HG02623 (cell line): ENCODE results near the gene CANX.

Source experiments
- ATAC-seq: cut with Tn5 transposase; IDR thresholded peaks from one replicate; pipeline ENCODE4 v1.9.1; 2021; ENCODE audit warnings: moderate library complexity; ENCODE audit not compliant: unreplicated experiment

Gene CANX

DNA sequence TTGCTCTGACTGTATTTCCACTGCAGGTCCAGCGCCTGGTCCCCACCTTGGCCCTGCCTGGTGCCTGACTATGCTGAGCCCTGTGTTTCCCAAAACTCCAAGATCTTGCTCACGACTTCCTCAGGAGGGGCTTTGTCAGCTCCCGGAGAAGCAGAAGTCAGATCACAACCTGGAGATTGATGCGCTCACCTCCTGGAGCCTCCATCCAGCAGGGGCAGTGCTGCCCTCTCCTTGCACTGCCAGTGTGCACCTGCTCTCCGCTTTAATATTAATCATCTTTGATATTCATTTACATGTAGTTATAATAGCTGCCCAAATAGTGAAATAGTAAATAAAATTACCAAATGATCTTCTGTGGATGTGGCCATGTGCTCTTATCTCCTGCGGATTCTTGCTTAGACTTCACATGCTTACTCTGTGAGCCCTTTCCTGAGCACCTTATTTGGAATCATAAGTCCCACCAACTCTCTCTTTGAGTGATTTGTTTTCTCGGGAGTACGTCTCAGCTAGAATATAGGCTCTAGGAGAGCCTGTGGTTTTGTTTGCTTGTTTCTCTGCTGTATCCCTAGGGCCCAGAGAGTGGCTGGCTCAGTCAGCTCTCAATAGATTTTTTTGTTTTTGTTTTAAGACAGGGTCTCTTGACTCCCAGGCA is 51.2 kb downstream of the CANX start:
- no peak for ATAC-seq

DNA sequence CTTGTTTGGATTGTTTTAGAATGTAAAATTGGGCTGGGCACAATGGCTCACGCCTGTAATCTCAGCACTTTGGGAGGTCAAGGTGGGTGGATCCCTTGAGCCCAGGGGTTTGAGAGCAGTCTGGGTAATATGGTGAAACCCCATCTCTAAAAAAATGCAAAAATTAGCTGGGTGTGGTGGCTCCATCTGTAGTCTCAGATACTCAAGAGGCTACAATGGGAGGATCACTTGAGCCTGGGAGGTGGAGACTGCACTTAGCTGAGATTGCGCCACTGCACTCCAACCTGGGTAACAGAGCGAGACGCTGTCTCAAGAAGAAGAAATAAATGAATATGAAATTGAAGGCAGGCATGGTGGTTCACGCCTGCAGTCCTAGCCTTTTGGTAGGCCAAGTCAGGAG is 55.2 kb downstream of the CANX start:
- ATAC-seq, result no peak

DNA sequence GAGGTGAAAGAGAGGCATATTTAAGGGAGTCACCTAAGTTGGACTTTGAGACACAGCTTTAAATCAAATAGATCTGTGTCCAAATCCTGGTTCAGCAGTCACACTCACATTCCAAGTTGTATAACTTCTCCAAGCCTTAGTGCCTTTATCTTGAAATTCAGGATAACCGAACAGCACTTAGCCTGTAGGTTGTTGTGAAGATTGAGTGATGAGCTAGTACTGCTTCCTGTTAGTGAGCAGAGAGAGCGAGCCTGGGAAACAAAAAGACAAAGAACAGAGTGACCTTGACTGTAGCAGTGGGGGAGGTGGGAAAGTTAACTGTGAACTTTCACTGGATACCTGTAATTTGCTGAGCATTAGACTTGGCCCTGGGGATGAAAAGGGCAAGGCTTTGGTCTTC is 56.3 kb downstream of the CANX start:
- ATAC-seq, result no peak

DNA sequence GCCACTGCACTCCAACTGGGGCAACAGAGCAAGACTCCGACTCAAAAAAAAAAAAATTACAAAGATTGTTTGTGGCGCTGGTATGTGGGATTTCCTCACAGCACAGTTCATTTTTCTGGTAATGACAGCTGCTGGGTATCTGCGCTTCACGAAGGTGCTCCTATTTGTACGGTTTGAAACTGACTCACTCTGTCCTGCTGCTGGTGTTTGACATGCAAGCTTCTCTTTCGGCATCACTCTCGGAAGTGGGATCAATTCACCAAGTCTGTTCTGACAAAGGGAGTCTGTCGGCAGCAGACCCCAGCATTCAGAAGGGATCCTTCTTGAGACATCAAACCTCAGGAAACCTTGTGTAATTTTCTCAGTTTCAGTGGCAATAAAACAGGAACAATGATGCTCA is 60.2 kb downstream of the CANX start:
- no peak for ATAC-seq

DNA sequence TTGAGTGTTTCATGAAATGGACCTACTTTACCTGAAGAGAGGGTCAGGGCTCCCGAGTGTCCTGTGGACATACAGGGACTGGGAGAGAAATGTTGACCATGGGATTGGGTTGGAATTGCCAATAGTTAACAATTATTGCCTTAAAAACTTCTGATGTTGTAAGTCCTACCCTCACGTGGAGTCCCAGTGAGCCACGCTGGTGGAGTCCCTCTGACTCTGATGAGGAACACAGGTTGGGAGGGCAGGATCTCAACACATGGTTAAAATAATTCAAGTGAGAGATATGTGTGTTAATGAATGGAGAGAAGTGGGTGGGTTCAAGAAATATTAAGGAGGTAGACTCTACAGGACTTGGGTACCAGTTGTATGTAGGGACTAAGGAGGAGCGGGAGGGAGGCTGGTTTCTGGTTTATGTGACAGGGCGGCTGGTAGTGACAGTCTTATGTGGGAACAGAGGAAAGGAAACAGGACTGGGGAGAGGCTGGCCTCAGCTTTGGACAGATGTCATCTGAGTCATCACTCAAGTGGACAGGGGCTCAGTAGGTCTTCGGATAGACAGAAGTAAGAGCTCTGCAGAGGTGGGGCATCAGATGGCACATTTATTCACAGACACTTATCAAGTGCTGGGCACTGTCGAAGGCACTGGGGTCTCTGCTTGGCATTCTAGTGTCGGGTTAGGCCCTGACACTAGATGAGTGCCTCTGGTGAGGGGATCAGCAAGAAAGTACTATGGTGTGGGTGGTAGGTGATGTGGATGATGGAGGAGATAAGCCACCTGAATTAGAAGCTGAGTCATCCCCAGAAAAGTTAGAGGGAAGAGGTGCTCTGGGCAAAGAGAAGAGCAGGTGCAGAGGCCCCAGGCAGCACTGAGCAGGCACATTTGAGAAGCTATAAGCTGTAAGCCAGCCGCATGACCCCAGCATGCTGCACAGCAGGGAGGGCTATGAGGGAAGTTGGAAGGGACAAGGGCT is 61.1 kb downstream of the CANX start:
- ATAC-seq, result peak; percentile 41

DNA sequence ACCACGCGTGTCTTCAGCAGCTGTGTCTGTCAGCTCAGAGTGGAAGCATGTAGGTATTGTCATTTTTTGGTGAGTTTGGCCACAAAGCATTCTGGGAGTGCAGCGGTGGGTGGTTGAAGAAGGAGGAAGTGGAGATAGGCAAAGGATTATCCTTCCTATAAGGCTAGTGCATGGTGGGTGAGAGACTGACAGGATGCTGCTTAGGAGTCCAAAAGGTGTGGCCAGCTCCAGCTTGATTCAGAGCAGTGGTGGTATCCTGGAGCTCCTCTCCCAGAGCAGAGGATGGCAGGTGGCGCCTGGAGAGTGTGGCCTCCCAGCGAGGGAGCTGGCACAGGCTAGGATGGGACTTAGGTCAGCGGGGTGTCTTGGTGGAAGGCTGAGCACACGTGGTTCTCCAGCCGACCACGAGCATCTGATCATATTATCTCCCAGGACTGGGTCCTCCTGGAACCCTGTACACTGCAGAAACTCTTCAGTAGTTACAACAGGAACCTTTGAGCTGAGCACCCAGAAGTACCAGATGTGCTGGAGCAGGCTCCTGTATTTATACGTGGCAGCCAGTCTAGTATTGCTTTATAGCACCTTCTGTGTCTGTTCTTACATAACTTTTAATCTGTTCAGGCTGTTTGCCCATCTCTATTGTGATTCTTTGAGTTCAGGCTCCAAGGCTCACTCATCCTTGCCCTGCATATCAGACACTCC is 63.5 kb downstream of the CANX start:
- no peak for ATAC-seq

DNA sequence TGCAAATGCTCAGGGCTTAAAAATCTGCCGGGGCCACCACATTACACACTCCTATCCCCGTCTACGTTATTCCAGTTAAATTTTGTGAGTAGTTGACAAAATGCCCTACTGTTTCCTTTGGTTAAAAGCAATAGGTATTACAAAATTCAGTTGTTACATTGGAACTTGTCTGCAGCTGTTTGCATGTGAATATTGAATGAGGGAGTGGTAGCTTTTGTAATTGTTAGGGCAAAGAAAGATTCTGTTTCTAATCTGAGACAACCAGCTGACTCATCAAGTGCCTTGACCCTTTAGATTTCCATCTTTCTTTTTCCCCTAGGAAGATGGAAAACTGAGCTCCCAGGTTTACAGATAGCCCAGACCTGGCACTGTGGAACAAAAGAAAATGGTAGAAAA is 64.0 kb downstream of the CANX start:
- no peak for ATAC-seq

DNA sequence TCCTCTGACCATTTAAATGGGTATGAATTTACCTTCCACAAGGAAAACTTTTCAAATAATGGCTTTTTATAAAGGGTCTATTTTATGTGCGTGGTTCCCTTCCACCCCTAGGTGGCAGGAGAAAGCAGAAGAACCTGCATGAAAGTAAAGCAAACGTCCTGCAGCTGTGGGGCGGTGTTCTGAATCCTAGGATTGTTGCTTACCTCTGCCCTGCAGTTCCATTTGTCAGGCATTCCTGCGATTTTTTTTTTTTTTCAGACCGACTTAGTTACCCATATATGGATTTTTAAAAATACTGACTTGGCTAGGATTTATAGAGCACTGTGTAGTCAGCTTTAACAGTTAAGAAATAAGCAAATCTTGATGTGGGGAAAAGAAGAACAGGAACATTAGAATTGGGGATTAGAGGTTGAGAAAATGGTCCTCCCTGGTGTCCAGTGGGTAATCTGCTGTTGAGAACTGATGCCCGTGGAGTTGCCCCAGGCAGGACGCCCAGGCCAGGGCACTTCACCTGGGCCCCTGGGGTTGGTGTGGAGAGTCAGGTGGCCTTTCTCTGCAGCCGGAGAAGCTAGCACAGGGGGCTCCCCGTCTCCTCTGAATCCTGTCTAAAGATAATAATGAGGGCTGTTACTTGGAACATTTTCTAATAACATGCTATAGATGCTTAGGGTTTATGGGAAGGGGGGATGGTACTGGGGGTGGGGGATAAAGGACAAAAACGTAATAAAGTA is 64.6 kb downstream of the CANX start:
- no peak for ATAC-seq

DNA sequence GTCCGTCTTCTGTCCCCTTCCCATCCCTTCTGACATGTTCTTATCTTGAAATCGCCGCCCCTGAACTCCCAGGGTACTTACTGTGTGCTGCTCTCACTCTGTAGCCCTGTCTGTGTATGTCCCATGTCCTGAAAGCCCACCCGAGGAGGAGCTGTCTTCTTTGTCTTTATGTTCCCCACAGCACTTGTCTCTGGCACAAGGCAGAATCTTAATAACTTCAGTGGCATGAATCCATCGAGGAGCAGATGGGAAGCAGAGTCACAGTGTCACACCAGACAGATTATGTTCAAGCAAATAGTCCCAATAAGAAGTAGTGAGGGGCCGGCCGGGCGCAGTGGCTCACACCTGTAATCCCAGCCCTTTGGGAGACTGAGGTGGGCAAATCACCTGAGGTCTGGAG is 65.3 kb downstream of the CANX start:
- no peak for ATAC-seq

DNA sequence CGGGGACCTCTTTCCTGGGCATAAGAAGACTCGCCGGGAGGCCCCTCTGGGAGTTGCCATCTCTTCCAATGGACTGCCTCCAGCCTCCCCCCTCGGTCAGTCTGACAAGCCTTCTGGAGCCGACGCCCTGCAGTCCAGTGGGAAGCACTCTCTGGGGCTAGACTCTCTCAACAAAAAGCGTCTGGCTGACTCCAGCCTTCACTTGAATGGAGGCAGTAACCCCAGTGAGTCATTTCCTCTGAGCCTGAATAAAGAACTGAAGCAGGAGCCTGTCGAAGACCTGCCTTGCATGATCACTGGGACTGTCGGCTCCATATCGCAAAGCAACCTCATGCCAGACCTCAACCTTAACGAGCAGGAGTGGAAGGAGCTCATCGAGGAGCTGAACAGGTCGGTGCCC is 66.6 kb downstream of the CANX start:
- no peak for ATAC-seq

DNA sequence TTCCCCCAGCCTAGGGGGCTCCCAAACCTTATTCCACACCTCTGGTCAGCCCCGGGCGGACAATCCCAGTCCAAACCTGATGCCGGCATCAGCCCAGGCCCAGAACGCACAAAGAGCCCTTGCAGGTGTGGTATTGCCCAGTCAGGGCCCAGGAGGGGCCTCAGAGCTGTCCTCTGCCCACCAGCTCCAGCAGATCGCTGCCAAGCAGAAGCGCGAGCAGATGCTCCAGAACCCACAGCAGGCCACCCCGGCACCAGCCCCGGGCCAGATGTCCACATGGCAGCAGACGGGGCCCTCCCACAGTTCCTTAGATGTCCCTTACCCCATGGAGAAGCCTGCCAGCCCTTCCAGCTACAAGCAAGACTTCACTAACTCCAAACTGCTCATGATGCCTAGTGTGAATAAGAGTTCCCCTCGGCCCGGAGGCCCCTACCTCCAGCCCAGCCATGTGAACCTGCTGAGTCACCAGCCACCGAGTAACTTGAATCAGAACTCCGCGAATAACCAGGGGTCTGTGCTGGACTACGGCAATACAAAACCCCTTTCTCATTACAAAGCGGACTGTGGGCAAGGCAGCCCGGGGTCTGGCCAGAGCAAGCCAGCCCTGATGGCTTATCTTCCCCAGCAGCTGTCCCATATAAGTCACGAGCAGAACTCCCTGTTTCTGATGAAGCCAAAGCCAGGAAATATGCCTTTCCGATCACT is 67.4 kb downstream of the CANX start:
- ATAC-seq, result no peak

DNA sequence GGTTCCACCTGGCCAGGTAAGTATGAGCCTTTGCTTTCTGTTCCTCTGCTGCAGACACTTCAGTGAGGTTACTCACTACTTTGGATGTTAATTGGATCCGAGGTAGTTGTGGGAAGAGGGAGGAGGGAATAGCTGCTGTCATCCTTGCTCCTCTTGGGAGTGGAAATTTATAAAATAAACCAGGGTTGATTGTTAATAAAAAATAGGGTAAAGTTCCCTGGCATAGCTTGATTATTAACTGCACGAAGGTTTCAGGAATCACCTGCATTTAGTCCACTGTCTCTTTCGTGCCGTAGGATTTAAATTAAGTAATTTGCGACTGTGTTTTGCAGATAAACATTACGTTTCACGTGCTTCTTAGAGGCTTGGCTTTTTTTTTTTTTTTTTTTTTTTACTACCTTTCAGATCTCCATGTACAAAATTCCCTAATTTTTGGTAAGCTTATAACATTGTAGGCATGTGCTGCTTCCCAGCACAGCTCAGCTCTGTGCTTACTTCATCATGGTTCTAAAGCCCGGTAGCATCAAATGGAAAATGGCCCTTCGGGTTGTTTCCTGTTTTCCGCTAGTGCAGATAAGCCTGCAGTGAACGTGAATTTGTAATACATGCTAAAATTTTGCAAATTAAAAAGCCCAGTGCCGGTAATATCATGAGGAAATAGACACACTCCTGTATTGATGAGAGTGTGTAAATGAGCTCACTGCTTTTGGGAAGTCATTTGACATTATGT is 68.1 kb downstream of the CANX start:
- no peak for ATAC-seq

DNA sequence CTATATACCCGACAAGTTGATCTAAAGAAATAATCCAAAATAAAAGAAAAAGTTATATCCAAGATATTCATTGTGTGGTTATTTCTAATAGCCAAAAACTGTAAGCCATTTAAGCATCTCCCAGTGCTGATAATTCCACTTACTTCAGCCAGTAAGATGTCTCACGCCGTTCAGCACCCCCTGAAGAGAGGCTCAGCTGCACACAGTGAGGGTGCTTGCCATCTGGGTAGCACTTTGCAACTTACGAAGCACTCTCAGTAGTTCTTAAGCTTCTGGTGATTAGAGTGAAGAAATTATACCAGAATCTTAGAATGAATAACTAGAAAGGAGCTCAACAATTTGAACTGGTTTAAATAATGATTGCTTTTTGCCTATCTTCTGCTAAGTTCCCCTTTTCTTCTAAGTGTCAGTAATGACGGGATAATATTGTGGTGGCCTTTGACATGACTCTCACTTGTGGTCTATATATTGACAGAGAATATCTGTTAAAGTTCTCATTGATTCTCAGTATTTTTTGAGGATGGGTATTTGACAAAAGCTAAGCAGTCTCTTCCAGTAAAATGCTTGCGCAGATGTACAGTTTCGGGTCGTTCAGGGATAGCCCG is 68.8 kb downstream of the CANX start:
- ATAC-seq, result no peak

DNA sequence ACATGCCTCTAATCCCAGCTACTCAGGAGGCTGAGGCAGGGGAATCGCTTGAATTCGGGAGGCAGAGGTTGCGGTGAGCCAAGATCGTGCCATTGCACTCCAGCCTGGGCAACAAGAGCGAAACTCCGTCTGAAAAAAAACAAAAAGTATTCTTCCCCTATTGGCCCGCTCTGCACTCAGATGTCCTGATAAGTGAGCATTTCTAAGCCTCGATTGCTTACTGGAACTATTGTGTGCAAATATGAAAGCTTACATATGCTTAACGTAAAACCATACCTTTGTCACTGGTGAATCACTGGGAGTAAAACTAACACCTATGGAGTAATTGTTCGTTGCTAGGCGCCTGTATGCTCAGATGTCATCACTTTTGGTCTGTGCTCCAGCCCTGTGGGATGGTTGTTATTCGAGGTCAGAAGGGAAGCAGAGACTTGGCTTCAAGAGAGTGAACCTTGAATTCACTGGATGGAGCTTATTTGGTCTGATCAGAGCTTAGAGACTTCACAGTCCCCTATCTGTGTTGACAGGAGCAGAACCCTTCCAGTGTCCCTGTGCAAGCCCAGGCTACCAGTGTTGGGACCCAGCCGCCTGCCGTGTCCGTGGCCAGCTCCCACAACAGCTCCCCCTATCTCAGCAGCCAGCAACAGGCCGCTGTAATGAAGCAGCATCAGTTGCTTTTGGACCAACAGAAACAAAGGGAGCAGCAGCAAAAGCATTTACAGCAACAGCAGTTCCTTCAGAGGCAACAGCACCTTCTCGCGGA is 69.7 kb downstream of the CANX start:
- no peak for ATAC-seq

DNA sequence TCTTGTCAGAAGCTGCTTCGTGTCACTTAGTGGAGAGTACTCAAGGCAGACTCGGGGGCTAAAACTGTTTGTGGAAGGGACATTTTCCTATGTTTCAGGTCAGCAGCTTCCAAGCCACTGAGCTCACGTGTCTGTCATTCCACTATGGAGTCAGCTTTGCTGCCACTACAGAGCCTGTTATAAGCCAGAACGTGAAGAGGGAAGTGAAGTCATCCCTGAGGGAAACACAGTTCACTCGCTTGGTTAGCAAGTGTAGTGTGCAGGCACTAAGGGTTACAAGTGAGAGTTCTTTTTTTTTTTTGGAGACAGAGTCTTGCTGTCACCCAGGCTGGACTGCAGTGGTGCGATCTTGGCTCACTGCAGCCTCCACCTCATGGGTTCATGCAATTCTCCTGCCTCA is 70.5 kb downstream of the CANX start:
- ATAC-seq, result no peak

DNA sequence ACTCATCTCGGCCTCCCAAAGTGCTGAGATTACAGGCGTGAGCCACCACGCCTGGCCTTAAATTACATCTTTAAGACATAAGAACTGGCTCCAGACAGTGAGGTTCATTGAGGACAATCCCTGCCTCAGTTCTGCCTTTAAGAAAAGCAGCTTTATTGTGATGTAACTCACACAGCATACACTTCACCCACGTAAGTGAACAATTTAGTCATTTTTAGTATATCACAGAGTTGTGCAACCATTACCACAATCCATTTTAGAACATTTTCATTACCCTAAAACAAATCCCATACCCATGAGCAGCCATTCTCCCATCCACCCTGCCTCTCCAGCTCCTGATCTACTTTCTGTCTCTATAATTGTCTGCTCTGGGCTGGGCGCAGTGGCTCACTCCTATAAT is 71.0 kb downstream of the CANX start:
- ATAC-seq, result no peak

DNA sequence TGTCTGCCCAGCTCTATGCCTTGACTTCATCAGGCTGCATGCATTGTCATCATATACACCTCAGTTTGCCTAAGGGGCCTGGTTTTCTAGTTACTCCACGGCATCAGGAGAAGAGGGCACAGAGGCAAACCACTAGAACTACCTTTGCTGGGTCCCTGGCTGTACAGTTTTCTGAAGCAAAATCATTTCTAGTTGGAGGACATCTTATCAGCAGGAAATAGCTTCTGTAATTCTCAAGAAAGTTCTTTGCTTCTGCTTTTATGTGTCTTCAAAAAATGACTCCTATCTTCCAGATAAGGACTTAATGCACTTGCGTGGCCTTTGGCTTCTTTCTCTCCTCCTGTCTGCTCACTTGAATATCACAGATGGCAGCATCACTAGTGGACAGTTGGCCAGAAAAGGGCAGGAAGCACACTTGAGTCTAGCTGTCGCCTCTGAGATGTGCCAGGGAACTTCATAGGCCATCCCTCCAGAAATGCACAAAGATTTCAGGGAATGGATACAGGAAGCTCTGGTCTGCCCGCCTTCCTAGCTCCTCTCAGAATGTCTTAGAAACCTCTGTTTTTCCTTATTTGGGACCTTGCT is 72.6 kb downstream of the CANX start:
- ATAC-seq, result no peak

DNA sequence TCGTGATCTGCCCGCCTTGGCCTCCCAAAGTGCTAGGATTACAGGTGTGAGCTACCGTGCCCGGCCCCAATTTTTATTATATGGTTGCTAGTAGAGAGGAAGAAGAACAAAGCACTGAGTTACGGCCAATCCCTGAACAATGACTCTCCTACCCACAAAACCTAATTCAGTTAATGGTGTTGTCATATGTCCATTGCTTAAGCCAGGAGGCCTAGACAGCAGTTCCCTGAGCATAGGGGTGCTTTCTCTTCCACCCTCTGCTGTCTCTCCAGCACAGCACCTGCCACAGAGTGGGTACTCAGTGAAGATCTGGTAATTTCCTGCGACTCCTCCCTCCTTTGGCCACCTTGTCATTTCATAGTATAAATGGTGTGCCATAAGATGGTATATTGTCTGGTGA is 73.6 kb downstream of the CANX start:
- no peak for ATAC-seq
